ENCODE results near the gene AFF1.

Gene AFF1

GRCh38 chr4:87086143-87086805 is 151.5 kb downstream of the AFF1 start:
- DNase-seq (ENCODE audit: low spot score) = no peak

DNA sequence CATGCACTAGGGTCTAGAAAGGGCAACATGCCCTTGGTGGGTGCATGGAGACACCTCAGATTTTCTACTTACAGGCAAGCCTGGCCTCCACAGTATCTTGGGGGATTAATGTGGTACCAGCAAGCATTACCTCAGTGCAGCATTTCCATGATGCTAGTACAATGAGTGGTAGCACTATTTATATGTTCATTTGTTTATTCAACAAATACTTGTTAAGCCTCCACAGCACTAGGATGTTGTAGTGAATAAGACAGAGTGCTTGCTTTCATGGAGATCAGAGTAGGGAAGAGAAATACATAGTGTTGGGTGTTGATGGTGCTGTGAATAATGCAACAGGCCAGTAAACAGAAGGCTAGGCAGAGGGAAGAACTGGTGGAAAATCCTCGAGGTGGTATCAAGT is 152.2 kb downstream of the AFF1 start:
- no peak for DNase-seq (ENCODE audit: low spot score)

DNA sequence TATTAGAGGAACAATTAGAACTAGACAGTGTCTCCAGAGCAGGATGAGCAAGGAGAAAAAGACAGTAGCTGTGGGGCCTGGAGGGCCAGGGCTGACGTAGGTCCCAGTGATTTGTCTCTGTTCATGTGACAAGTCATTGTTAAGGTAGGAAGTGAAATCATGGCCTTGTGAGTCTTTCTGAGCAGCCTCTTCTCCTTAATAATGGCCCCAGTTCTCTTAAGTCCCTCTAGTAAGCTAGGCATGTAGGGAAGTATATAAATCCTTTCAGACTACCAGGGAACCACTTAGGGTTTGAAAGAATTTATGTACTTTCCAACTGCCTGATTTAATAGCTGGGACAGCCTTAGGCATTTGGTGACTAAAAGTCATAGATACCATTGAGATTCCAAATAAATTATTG is 152.6 kb downstream of the AFF1 start:
- no peak for DNase-seq (ENCODE audit: low spot score)

DNA sequence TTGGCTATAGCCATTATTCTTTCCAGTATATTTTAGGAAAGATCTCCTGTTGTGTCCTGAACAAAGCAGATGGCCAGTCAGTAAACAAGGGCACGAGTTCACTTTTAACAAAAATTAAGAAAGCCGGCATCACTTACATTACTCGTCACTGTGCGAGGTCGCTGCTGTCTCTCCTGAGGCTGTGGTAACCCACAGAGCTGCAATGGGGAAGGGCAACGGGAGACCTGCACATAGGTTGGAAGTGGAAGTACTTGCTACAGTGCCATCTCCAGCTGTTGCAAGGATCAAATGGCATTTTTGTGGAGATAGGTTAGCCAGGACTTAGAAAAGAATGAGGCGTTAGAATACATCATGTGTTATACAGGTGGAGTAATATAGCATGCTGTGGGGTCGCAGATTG is 153.4 kb downstream of the AFF1 start:
- DNase-seq (ENCODE audit: low spot score) = no peak

GRCh38 chr4:87089368-87089767 is 154.6 kb downstream of the AFF1 start:
- DNase-seq (ENCODE audit: low spot score) = no peak

GRCh38 chr4:87090305-87090704 is 155.5 kb downstream of the AFF1 start:
- DNase-seq (ENCODE audit: low spot score) = no peak

- no peak for DNase-seq (ENCODE audit: low spot score)
These were observed 157.8 kb downstream of the AFF1 start for GRCh38 chr4:87092389-87093141.

DNA sequence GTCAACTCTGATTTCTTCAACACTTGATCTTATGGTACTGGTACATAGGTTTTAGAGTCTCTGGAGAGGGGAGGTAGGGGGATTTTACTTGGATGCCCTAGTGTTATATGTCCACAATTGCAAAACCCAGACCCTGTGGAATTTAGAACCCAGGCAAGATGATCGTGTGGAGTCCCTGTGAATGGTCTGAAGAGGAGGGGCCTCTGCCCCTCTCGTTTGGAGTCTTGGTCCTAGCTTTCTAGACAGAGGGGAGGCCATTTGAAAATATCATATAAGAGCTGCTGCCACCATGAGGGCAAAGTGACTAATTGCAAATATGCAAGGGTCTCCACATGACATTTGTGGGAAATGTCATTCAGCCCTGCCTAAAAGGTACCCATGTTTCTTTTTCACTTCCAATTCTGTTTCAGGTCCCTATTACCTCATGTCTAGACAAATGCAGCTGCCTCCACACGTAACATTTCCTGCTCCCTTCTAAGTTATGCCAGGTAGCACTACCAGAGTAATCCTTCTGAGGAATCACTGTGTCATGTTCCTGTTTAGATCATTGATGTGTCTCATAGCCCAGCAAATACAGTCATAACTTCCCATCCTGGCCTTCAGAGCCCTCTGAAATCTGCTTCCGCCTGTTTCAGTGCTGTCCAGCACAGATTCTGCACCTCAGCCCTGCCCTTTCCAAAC is 158.8 kb downstream of the AFF1 start:
- DNase-seq (ENCODE audit: low spot score) = peak; percentile 66

DNA sequence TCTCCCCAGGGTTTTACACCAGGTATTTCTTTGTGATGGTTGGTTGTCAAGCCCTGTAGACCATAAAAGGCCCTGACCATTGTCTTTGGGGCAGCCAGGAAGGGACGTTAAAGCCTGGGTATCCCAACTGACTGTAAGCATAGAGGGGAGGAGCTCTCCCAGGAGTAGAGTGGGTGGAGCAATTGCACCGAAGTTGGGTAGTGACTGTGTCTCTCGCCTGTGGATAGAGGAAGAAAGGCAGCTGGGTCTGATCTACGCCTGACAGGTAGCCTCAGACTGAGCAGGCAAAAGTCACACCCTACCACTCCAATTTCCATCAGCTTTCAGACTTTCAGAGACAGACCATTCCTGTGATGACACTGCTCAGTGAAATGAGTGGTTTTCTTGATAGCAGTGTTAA is 162.3 kb downstream of the AFF1 start:
- DNase-seq (ENCODE audit: low spot score) = no peak

DNA sequence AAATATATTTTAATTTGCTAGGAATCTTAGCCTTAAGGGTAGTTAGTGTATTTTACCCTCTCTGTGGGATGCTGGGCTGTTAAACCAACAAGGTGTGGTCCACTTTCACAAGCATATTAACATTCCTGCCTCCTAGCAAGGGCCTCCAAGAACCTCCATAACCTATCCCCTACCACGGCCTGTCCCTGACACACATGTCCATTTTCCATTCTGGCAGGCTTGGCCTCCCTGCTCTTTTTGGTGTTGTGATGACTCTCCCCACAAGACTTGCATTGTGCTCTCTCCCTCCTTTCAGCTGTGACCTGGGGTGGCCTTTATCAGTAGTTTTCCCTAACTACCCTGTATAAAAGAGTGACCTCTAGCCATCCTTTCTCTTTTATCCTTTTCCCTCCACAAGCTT is 165.4 kb downstream of the AFF1 start:
- no peak for DNase-seq (ENCODE audit: low spot score)

GRCh38 chr4:87101543-87102199 is 166.9 kb downstream of the AFF1 start:
- DNase-seq (ENCODE audit: low spot score) = peak; percentile 27

DNA sequence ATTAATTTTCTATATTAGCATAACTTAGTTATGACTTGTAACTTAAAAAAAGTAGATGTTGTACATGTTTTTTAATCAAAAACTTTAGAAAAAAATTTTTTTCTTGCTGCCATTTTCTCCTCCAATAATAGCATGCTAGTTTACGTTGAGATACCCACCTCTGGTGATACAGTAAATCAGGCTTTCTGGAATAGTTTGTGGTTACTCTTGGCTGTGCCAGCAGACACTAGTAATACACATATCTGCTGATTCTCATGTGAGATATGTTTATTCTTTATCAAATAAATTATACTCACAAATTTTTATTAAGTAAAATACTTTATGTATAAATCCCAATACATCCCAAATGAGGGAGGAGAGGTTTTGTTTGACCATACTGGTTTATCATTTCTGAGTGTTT is 168.3 kb downstream of the AFF1 start:
- no peak for DNase-seq (ENCODE audit: low spot score)

GRCh38 chr4:87103691-87104187 is 168.9 kb downstream of the AFF1 start:
- DNase-seq (ENCODE audit: low spot score) = peak; percentile 77

DNA sequence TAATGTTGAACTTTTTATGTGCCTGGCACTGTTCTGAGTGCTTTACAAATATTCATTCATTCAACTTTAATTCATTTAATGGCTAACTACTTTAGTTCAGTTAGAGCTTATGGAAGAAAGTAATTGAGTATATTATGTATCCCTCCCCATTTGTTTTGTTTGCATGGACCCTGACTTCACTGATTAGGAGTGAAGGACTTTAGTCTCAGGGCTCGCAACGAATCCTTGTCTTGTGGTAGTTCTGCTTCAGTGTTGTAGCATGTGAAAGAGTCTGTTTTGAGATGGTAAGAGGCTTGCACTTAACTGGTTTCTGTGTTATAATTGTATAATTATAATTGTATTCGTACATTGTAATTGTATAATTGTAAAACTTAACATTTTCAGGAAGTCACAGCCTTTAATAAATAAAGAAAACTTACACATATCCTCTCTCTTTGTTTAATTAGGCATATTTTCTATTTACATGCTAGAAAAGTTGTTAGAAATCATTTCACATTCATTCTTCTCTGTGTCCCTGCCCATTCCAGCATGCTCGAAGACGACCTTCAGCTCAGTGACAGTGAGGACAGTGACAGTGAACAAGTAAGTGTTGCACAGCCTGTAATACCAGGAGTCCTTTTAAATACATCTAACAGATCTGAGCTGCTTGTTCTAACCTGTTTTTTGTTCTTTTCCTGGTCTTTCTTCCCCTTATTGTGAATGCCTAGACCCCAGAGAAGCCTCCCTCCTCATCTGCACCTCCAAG is 170.5 kb downstream of the AFF1 start:
- no peak for DNase-seq (ENCODE audit: low spot score)

DNA sequence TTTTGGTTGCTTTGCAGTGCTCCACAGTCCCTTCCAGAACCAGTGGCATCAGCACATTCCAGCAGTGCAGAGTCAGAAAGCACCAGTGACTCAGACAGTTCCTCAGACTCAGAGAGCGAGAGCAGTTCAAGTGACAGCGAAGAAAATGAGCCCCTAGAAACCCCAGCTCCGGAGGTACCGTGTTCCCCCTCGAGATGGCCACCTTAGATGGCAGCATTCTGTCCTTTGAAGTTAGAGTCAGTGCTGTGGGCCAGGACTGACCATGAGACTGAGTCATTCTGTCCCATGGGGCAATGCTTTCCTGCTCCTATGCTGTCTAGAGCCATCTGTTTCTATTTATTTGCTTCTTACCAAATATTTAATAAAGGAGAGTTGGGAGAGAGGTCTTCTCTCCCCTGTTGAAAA is 173.3 kb downstream of the AFF1 start:
- no peak for DNase-seq (ENCODE audit: low spot score)

DNA sequence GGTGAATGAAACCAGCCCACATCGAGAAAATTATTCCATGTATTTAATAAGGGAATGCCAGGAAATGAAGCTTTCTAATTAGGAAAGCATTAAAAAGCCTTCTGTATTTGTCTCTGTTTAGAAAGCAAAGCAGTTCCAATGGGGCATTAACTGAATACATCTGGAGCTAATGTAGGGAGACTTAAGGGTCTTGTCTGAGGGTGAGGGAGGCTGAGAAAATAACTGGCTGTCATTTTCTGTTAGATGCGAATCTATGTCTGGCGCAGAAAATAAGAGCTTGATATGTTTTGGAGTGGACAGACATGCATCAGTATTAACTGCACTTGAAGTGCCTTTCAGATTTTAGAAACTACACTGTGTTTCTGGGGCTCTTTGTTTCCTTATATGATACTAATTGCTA is 174.3 kb downstream of the AFF1 start:
- DNase-seq (ENCODE audit: low spot score) = no peak

- no peak for DNase-seq (ENCODE audit: low spot score)
These were observed 175.1 kb downstream of the AFF1 start for GRCh38 chr4:87109945-87110344.

GRCh38 chr4:87112063-87112462 is 177.3 kb downstream of the AFF1 start:
- DNase-seq (ENCODE audit: low spot score) = no peak

GRCh38 chr4:87114245-87115062 is 179.6 kb downstream of the AFF1 start:
- DNase-seq (ENCODE audit: low spot score) = no peak

DNA sequence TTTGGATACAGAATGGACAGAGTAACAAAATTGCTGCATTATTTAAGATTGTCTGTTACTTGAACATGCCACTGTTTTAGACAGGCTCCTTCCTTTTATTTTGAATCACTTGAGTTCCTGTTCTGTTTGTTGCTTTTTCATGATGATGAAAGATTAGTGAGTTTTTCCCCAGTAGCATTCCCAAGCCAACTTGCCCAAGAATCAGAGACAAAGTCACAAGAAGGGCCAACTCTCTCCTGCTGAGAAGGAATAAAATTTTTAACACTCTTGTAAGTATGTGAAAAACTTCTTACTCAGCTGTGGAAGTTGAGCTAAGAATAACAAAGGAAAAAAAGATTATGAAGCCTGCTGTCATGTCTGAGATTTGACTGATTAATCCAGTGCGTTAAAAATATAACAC is 181.4 kb downstream of the AFF1 start:
- no peak for DNase-seq (ENCODE audit: low spot score)
